ENCODE data around the gene KCNH3.

- no peak for TF ChIP-seq CTCF (optimal IDR thresholded peaks at IDR 0.05 in 1 of 3, IDR thresholded peaks at IDR 0.05 in 1 of 3, conservative IDR thresholded peaks at IDR 0.05 in 1 of 3; ENCODE audit: extremely low read depth in 1 of 3, insufficient read depth in 2 of 3, low read length in 3 of 3)
- no peak for TF ChIP-seq EZH2 (IDR thresholded peaks at IDR 0.05; ENCODE audit: low read length)
Observed at GRCh38 chr12:49562233-49562632, 23.4 kb downstream of the KCNH3 start.
